Stimulated activated CD8-positive, alpha-beta memory T cell treated with anti-CD3 and anti-CD28 coated beads, Interleukin-12 subunit alpha, Interleukin-12 subunit beta, amount 100 ng/mL, for 1 hour (primary cell): ENCODE measurements around the gene ADGRL3.
"Not testable (repeated sequence)": the region's sequence is repeated elsewhere in the genome, so short reads cannot be mapped to it uniquely, and the experiment has no call there.

Source experiments
- DNase-seq: peaks from one replicate; pipeline ENCODE4 v3.0.0-alpha.2; 2020; ENCODE audit warnings: low read depth

Gene ADGRL3

GRCh38 chr4:61756937-61757336, 556.8 kb downstream of the ADGRL3 start:
- not testable (repeated sequence) for DNase-seq

GRCh38 chr4:61757983-61758382, 557.9 kb downstream of the ADGRL3 start:
- not testable (repeated sequence) for DNase-seq

- DNase-seq: not testable (repeated sequence)
Measured at GRCh38 chr4:61758596-61758995, 558.5 kb downstream of the ADGRL3 start.

- DNase-seq: not testable (repeated sequence)
Measured at GRCh38 chr4:61759245-61759644, 559.1 kb downstream of the ADGRL3 start.

- not testable (repeated sequence) for DNase-seq
Measured at GRCh38 chr4:61759885-61760284, 559.8 kb downstream of the ADGRL3 start.

GRCh38 chr4:61760820-61761219, 560.7 kb downstream of the ADGRL3 start:
- no peak for DNase-seq

- DNase-seq: no peak
Measured at GRCh38 chr4:61762722-61763627, 562.8 kb downstream of the ADGRL3 start.

- DNase-seq: no peak
Measured at GRCh38 chr4:61763682-61764081, 563.6 kb downstream of the ADGRL3 start.

- not testable (repeated sequence) for DNase-seq
Measured at GRCh38 chr4:61764090-61764489, 564.0 kb downstream of the ADGRL3 start.

- not testable (repeated sequence) for DNase-seq
Measured at GRCh38 chr4:61769444-61770167, 569.5 kb downstream of the ADGRL3 start.

GRCh38 chr4:61770456-61770855, 570.3 kb downstream of the ADGRL3 start:
- no peak for DNase-seq

GRCh38 chr4:61771056-61771455, 570.9 kb downstream of the ADGRL3 start:
- no peak for DNase-seq

GRCh38 chr4:61772126-61772525, 572.0 kb downstream of the ADGRL3 start:
- no peak for DNase-seq

GRCh38 chr4:61773655-61774245, 573.6 kb downstream of the ADGRL3 start:
- no peak for DNase-seq

GRCh38 chr4:61782133-61782532, 582.0 kb downstream of the ADGRL3 start:
- DNase-seq: no peak

- DNase-seq: no peak
Measured at GRCh38 chr4:61783050-61783449, 582.9 kb downstream of the ADGRL3 start.

- DNase-seq: no peak
Measured at GRCh38 chr4:61785761-61786160, 585.6 kb downstream of the ADGRL3 start.

- no peak for DNase-seq
Measured at GRCh38 chr4:61786211-61786610, 586.1 kb downstream of the ADGRL3 start.

- DNase-seq: no peak
Measured at GRCh38 chr4:61795998-61796397, 595.9 kb downstream of the ADGRL3 start.

- DNase-seq: no peak
Measured at GRCh38 chr4:61799794-61800193, 599.7 kb downstream of the ADGRL3 start.

GRCh38 chr4:61805227-61805626, 605.1 kb downstream of the ADGRL3 start:
- DNase-seq: no peak

- DNase-seq: no peak
Measured at GRCh38 chr4:61805979-61806378, 605.9 kb downstream of the ADGRL3 start.

- DNase-seq: no peak
Measured at GRCh38 chr4:61812171-61812570, 612.0 kb downstream of the ADGRL3 start.
